ENCODE measurements around the gene COL26A1. TPM values are rescaled to one million over a fixed set of nuclear protein-coding genes. Genes with fewer than 3 reads are reported as not detected.

The COL26A1 gene
- polyA plus RNA-seq, 1 experiment: 0.48 TPM

DNA sequence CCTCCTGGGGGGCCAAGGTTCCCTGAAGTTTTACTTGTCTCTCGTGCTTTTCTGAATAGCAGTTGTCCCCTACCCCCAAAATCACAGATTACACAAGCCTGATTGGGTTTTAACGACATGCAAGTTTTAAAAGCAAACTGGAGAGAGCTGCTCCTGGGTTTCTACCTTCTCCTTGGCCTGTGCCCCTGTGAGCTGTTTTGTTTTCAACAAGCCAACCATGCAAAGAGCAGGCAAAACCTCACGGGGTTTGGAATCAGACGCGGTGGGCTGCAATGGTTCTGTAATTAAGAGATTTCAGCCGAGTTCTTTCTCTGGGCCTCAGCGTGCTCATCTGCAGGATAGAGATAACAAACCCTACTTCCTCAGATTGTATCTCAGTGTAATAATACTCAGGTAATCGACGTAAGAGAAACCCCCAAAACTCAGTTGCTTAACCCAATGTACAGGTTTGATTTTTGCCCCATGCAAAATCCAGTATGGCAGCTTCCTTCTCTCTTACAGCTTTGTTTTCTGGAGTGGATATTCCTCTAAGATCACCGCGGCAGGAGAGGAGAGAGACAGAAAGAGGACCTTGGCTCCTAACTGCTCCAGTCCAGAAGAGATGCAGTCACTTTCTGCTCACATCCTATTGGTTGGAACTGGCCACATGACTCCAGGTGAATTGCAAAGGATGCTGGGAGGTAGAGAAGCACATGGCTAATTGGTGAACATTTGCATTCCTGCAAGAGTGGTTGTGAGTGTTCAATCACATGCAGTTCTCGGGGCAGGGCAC is 224.4 kb downstream of the COL26A1 start:
- POLR2A ChIA-PET: no interaction called here

DNA sequence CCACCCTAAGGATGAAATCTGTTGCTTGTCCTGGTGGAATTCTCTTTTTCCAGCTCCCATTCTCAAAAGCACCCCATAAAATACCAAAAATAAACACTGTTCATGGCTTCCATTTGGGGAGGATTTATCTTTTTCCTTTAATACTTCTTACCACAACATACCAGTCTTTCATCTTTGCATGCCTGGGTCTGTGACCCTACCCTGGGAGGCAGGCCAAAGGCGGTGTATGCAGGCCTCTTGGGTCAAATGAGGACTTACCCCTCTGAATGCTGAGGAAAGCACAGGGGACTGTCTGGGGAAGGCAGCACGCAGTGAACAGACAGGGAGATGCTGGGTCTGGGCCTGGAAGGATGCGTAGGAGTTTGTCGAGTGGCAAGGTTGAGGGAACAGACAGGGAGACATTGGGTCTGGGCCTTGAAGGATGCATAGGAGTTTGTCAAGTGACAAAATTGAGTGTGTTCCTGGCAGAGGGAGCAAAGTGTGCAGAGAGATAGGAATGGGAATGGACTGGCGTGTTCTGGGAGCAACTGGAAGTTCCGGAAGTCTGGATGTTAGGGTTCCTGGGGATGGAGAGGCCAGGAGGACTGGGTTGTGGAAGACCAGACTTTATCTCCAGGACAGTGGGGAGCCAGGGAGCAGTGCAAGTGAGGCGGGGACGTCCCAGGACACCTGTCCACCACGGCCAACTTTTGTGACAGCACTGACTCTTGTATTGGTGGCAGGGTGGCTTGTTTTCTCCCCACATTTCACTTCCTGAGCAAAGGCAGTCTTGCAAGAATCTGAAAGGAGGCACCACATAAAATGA is 225.7 kb downstream of the COL26A1 start:
- ChIA-PET POLR2A (no interaction called here), CTCF (interaction anchor here (1.1 to 1.4 kb wide), 2 partner anchors 9 to 101 kb away, joined by 3 to 4 read pairs; no protein-coding TSS in a partner anchor)
- Histone ChIP-seq H3K27me3 (ENCODE audit: control insufficient read depth, insufficient read depth, low read length) (no peaks in the 10 kb centered on the region), H3K36me3 (ENCODE audit: control insufficient read depth, insufficient read depth, low read length) (no peaks in the 10 kb centered on the region), H3K4me3 (ENCODE audit: low read depth, low read length) (no peak overlapping the region)
- peak; percentile 56 for DNase-seq (ENCODE audit: low read depth)
- TF ChIP-seq, protein P1, sequence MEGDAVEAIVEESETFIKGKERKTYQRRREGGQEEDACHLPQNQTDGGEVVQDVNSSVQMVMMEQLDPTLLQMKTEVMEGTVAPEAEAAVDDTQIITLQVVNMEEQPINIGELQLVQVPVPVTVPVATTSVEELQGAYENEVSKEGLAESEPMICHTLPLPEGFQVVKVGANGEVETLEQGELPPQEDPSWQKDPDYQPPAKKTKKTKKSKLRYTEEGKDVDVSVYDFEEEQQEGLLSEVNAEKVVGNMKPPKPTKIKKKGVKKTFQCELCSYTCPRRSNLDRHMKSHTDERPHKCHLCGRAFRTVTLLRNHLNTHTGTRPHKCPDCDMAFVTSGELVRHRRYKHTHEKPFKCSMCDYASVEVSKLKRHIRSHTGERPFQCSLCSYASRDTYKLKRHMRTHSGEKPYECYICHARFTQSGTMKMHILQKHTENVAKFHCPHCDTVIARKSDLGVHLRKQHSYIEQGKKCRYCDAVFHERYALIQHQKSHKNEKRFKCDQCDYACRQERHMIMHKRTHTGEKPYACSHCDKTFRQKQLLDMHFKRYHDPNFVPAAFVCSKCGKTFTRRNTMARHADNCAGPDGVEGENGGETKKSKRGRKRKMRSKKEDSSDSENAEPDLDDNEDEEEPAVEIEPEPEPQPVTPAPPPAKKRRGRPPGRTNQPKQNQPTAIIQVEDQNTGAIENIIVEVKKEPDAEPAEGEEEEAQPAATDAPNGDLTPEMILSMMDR (IDR thresholded peaks at IDR 0.05; ENCODE audit: insufficient read depth, low read depth, low read length): no peak

More for the DNA sequence above, 224.4 kb downstream of the COL26A1 start:
- DNase-seq (ENCODE audit: low read depth): no peak
- H3K4me3 ChIP-seq (ENCODE audit: low read depth, low read length): no peak overlapping the region
- CTCF ChIA-PET: interaction anchor here (0.9 to 1.4 kb wide), 5 partner anchors 10 to 102 kb away, joined by 3 to 5 read pairs (median 3); no protein-coding TSS in a partner anchor
- TF ChIP-seq, protein P1 (IDR thresholded peaks at IDR 0.05; ENCODE audit: insufficient read depth, low read depth, low read length): no peak
- H3K36me3 ChIP-seq (ENCODE audit: control insufficient read depth, insufficient read depth, low read length): no peaks in the 10 kb centered on the region
- no peaks in the 10 kb centered on the region for H3K27me3 ChIP-seq (ENCODE audit: control insufficient read depth, insufficient read depth, low read length)

DNA sequence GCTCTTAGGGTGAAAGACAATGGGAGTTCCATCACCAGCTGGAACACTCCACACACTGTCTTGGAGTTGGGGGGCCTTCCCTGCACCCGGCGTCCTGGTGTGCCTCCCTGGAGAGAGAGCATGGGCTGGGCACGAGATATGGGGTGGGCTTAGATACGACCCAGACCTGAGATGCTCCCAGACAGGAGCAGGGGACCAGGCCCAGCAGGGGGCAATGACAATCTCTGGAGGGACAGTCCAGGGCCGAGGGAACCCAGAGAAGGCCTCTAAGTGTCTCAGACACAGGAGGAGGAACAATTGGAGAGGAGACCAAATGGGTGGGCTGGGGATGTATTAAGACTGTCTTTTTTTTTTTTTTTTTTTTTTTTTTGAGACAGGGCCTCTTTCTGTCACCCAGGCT is 226.4 kb downstream of the COL26A1 start:
- TF ChIP-seq, protein P1 (IDR thresholded peaks at IDR 0.05; ENCODE audit: insufficient read depth, low read depth, low read length): no peak
- no peak overlapping the region for H3K4me3 ChIP-seq (ENCODE audit: low read depth, low read length)
- no peaks in the 10 kb centered on the region for H3K36me3 ChIP-seq (ENCODE audit: control insufficient read depth, insufficient read depth, low read length)
- no peaks in the 10 kb centered on the region for H3K27me3 ChIP-seq (ENCODE audit: control insufficient read depth, insufficient read depth, low read length)
- POLR2A ChIA-PET: no interaction called here
- CTCF ChIA-PET: interaction anchor here (1.1 kb wide), 1 partner anchor 14 kb away, joined by 8 read pairs; no protein-coding TSS in a partner anchor
- no peak for DNase-seq (ENCODE audit: low read depth)

DNA sequence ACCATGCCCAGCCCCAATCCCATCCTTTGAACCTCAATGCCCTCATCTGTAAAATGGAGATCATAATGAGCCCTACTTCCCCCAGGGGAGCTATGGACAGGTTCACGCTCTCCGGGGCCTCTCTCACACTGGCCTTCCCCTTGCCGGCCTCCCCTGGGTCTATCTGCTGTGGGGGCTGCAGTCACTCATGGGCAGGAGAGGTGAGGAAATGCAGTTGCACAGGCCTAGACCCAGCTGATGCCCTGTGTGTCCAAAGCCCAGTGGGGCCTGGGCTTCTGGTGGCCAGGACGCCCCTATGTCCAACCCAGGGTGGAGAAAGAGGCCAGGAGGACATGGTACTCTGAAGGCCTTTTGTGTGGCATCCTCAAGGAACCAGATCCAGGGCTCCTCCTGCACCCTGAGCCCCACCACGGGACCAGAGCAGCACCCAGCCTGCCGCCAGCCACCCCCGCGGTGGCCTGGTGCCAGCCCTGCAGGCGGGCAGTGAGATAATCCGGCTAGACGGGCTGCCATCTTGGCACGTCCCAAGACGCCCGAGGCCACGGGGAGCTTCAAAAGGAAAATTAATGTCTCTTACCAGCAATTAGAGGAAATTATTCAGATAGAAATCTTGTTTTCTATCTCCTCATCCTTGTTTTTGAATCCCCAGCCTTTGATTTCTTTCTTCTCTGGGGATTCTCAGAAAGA is 227.4 kb downstream of the COL26A1 start:
- no peaks in the 10 kb centered on the region for H3K27me3 ChIP-seq (ENCODE audit: control insufficient read depth, insufficient read depth, low read length)
- ChIA-PET CTCF (interaction anchor here (0.7 to 1.1 kb wide), 2 partner anchors 13 to 51 kb away, joined by 3 to 8 read pairs; no protein-coding TSS in a partner anchor), POLR2A (no interaction called here)
- DNase-seq (ENCODE audit: low read depth): no peak
- TF ChIP-seq, protein P1 (IDR thresholded peaks at IDR 0.05; ENCODE audit: insufficient read depth, low read depth, low read length): no peak
- H3K4me3 ChIP-seq (ENCODE audit: low read depth, low read length): no peak overlapping the region
- no peaks in the 10 kb centered on the region for H3K36me3 ChIP-seq (ENCODE audit: control insufficient read depth, insufficient read depth, low read length)

All from BJ (cell line).